GM19452 (cell line): Measurements from ENCODE around the gene SLC7A9.
"Not testable (repeated sequence)": the region's sequence is repeated elsewhere in the genome, so short reads cannot be mapped to it uniquely, and the experiment has no call there.

ENCODE experiments used
- ATAC-seq: cut with Tn5 transposase; IDR thresholded peaks from one replicate; pipeline ENCODE4 v1.9.1; 2021; ENCODE audit not compliant: unreplicated experiment

The SLC7A9 gene

GRCh38 chr19:32865326-32865725 is 4.2 kb downstream of the SLC7A9 start:
- no peak for ATAC-seq

GRCh38 chr19:32864318-32865007 is 5.1 kb downstream of the SLC7A9 start:
- ATAC-seq, result no peak

DNA sequence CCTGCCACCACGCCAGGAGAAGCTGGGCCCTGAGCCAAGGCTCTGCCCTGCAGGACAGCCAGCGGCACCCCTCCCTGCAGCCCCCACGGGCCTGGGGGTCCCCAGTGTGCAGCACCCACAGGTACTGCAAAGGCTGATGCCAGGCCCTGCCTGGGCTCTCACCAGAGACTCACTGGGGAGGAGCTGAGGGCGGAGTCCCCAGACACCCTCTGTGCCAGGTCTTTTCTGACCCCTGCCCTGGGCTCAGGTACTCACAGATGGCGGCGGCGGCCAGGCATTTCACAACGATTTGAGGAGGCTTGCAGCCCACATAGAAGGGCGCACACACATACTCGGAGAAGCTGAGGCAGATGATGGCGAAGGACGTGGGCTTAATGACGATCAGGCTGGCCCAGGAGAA is 5.7 kb downstream of the SLC7A9 start:
- ATAC-seq, result no peak

- ATAC-seq, result no peak
Observed at GRCh38 chr19:32863301-32863700, 6.3 kb downstream of the SLC7A9 start.

GRCh38 chr19:32862741-32863140 is 6.8 kb downstream of the SLC7A9 start:
- ATAC-seq, result no peak

GRCh38 chr19:32862173-32862572 is 7.4 kb downstream of the SLC7A9 start:
- no peak for ATAC-seq

GRCh38 chr19:32861596-32861995 is 8.0 kb downstream of the SLC7A9 start:
- no peak for ATAC-seq

GRCh38 chr19:32859591-32859990 is 10.0 kb downstream of the SLC7A9 start:
- no peak for ATAC-seq

- no peak for ATAC-seq
Observed at GRCh38 chr19:32858559-32858958, 11.0 kb downstream of the SLC7A9 start.

GRCh38 chr19:32858155-32858554 is 11.4 kb downstream of the SLC7A9 start:
- ATAC-seq, result no peak

GRCh38 chr19:32857584-32857983 is 12.0 kb downstream of the SLC7A9 start:
- no peak for ATAC-seq

DNA sequence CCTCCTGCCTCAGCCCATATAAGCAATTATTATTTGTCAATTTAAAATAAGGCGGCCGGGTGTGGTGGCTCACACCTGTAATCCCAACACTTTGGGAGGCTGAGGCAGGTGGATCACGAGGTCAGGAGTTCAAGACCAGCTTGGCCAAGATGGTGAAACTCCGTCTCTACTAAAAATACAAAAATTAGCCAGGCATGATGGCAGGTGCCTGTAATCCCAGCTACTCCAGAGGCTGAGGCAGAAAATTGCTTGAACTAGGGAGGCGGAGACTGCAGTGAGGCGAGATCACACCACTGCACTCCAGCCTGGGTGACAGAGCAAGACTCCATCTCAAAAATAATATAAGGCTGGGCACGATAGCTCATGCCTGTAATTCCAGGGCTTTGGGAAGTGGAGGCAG is 12.7 kb downstream of the SLC7A9 start:
- not testable (repeated sequence) for ATAC-seq

GRCh38 chr19:32852216-32852615 is 17.4 kb downstream of the SLC7A9 start:
- no peak for ATAC-seq

- ATAC-seq, result not testable (repeated sequence)
Observed at GRCh38 chr19:32848035-32848434, 21.5 kb downstream of the SLC7A9 start.

- ATAC-seq, result no peak
Observed at GRCh38 chr19:32843716-32844245, 25.8 kb downstream of the SLC7A9 start.

GRCh38 chr19:32842061-32842460 is 27.5 kb downstream of the SLC7A9 start:
- ATAC-seq, result no peak

GRCh38 chr19:32837531-32837930 is 32.0 kb downstream of the SLC7A9 start:
- no peak for ATAC-seq

DNA sequence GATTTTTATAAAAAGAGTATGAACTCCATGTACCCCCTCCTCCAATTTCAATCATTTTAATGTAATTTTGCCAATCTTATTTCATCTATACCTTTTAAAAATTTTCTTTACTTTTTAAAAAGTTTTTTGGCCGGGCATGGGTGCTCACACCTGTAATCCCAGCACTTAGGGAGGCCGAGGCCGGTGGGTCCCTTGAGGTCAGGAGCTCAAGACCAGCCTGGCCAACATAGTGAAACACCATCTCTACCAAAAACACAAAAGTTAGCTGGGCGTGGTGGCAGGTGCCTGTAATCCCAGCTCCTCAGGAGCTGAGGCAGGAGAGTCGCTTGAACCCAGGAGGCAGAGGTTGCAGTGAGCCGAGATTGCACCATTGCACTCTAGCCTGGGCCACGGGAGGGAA is 36.2 kb downstream of the SLC7A9 start:
- ATAC-seq, result not testable (repeated sequence)

DNA sequence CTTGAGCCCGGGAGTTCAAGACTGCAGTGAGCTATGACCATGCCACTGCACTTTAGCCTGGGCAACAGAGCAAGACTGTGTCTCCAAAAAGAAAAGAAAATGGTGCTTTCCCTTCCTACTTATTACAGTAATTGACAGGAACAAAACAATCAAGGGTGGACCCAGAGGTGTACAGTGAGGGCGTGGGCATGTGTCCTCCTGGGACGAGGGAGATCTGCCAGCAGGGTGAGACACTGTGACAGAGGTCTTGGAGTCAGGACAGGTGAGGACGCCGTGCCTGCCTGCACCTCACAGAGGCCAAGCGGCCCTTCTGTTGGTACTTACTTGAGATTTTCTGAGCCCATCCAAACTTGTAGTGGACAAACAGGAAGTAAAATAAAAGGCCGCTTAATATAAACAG is 36.7 kb downstream of the SLC7A9 start:
- not testable (repeated sequence) for ATAC-seq

GRCh38 chr19:32832094-32832493 is 37.5 kb downstream of the SLC7A9 start:
- ATAC-seq, result not testable (repeated sequence)

DNA sequence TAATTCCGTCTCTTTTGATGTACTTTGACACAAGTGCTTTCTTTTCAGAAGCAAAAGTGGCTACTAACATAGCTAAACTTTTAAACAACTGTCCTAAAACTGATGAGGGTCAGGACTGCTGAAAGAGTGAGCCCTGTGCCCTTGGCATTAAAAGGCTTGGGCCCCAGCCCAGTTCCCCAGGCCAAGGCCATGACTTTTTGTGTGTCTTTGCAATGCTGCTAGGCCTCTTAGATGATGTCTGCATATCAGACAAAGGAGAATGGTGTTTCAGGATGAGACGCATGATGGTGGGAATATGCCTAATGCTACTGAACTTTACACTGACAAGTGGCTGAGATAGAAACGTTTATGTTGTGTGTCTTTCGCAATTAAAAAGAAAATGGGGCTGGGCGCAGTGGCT is 38.0 kb downstream of the SLC7A9 start:
- no peak for ATAC-seq

DNA sequence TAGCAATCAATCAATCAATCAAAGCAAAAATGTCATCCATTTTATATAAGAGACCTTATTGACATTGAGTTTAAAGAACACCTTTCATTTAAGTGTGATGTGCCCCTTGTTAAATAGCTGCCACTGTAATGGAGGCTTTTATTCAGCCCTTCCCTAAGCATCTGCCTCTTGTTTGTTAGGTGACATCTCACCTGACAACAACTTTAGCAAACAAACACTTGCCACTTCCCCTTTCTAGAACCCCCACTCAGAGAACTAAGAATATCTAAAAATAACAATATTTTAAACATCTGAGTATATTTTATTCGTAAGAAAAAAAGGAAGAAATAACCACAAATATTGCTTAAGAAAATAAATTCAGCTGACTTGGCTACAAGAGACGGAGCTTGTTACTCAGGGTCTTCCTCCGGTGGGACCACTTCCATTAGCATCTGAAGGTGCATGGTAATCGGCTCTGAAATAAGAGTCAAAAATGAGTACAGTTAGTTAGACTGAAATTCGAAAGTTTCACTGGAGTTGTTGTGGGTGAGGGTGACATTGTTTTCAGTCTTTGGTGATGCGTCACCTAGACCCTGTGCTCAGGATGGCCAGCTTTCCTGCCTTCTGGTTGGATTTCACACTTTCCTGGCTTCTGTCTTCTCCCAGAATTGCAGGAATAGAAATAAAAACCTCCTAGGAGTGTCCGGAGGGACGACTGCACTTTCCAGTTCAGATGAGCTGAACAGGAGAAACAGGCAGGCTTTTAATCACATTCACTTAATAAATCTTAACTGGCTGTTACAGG is 39.1 kb downstream of the SLC7A9 start:
- no peak for ATAC-seq
